CD4-positive, alpha-beta T cell treated with Interleukin-4 for 4 hours (primary cell): ENCODE measurements around the gene MAPK14.

Experiments
- DNase-seq: peaks from one replicate; pipeline ENCODE4 v3.0.0-alpha.2; 2020

The MAPK14 gene

DNA sequence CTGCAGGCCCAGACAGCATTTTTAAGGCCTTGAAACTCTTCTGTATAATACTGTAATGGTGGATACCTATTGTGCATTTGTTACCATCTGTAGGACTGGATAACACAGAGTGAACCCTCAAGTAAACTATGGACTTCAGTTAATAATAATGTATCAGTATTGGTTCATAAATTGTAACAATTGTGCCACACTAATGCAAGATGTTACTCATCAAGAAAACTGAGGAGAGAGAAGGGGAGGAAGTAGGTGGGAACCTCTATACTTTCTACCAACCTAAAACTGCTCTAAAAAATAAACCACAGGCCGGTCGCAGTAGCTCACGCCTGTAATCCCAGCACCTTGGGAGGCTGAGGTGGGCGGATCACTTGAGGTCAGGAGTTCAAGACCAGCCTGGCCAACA lies 113.5 kb downstream of the MAPK14 start:
- DNase-seq = no peak

DNA sequence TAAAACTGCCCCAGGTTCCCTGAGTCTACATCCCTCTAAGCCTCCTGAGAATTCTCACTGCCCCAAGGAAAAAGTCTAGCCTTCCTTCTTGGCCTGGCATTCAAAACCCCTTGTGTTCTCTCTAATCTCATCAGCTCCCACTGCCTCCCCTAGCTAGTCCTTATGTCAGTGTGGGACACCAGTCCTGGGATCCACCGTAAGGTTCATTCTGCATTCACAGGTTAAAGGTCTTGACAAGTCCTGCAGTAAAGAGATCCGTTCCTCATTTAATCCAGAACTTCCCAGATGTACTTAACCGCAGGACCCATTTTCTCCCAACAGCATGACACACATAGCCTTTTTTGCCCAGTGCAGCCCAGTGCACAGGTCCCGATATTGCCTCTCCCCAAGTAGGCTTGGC lies 114.4 kb downstream of the MAPK14 start:
- DNase-seq = no peak

DNA sequence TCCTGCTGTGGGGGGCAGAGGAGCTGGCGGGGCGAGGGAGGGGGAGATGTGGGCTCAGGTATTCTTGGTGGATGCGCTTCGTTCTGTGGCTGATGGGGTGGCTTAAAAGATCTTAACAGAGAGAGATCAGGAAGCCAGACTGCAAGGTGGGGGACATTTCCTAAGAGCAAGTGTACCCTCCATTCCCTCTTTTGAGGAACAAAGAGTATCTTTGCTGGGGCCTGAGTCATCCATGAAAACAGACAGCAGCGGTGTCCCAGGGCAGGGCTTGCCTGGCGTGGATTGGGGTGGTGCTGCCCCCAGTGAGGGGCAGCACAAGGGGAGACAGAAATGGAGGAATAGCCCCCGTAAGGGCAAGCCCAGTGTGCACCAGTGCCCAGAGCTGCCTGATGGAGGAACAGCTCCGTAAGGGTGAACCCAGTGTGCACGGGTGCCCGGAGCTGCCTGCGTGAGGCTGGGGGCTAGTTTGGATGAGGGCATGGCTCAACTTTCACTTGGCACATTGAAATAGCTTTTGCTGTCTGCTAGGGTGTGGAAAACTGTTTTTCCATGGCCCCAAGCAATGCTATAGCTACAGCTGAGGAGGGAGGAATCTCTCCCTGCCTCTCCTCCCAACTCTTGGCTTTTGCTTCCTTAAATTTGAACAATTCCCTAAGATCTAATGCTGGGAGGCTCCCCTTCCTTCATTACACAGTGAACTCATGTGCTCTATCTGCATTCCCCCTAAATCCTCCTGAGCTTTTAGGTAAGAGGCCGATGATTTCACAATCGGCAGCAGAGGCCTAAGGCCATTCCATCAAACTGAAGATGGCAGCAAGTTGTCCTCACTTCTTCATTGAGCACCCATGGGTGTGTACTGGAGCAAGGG lies 115.6 kb downstream of the MAPK14 start:
- no peak for DNase-seq

DNA sequence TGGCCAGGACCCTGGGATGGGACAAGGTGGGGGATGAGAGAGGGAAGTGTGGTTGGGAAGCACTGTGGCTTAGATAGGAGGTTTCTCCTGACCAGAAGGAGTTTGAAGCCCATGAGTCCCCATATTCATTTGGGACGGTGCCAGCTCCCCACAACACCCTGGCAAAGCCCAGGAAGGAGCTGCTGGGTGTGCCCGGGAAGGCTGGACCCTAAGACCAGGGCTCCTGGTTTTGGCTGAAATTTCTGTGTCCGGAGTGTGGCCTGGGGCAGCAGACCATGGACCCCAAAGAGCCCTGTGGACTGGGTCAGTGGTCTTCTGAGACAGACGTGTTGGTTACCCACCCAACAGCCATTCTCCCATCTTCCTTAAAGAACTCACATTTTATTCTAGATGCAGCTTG lies 117.9 kb downstream of the MAPK14 start:
- DNase-seq = no peak

DNA sequence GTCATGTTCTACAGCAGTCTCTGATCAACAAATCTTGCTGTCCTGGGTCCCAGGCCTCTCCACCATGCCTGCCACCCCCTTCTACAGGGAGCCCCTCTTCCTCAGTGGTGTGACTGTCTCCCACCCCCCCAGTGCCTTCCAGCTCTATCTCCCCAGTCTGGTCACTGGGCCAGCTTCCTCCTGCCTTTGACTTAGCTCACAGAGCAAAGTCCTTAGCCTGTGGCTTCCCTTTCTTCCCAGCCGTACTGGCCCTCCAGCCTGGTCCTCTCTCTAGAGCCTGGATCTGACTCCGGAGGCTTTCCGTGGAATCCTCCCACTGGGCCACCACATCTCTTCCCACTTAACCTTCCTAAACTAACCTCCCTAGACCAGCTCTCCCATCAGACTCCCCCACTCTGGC lies 119.7 kb downstream of the MAPK14 start:
- no peak for DNase-seq

DNA sequence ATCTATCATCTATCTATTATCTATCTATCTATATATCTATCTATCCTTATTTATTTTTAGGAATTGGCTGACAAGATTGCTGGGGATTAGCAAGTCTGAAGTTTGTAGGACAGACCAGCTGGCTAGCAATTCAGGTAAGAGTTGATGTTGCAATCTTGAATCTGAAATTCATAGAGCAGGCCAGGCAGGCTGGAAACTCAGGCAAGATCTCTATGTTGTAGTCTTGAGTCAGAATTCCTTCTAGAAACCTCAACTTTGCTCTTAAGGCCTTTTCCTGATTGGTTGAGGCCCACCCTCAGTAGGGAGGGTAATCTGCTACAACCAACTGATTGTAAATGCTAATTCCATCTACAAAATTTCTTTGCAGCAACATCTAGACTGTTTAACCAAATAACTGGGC lies 121.9 kb downstream of the MAPK14 start:
- no peak for DNase-seq

DNA sequence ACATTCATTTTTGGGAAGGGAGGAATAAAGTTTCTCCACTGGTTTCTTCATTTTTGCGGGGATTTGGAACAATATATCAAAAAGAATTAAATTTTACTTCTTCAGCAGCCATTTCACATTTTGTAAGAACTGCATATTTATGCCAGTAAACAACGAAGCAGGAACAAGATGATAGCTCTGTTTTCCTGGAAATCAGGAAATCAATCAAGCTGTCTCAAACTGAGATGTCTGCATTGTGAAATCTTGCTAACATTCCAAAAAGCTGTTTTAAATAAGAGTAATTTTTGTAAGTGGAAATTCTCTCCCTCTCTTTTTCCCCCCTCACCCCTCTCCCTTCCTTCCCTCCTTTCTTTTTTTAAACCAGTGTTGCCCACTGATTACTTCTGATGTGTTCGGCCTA lies 122.7 kb downstream of the MAPK14 start:
- DNase-seq = no peak

DNA sequence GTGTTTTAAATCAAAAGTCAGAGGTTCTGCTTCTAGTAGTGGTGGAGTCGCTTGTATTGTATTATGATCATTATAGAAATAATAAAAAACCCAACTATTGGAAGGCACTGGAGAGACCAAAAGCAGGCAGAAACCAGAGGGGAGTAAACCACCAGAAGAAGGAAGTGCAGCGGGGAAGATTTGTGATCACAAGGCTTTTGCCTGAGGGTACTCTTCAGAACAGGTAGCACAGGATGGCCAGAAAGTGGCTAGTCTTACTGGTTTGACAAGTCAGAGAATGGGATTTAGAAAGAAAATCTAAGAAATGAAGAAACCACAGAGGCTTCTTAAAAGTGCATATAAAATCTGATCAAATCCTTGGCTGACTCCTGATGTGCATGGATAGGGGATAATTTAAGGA lies 126.7 kb downstream of the MAPK14 start:
- DNase-seq = no peak

DNA sequence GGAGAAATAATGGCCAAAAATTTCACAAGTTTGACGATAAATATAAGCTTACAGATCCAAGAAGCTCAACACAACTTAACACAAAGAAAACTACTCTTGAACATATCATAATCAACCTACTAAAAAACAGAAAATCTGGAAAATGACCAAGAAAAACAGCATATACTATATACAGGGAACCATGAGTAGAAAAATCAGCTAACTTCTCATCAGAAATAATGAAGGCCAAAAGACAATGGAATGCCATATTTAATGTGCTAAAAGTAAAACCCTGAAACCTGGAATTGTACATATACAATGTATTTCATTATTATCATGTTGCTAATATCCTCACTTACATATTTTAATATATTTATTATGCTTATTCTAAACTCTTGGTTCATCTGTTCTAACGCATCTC lies 128.1 kb downstream of the MAPK14 start:
- DNase-seq = no peak

DNA sequence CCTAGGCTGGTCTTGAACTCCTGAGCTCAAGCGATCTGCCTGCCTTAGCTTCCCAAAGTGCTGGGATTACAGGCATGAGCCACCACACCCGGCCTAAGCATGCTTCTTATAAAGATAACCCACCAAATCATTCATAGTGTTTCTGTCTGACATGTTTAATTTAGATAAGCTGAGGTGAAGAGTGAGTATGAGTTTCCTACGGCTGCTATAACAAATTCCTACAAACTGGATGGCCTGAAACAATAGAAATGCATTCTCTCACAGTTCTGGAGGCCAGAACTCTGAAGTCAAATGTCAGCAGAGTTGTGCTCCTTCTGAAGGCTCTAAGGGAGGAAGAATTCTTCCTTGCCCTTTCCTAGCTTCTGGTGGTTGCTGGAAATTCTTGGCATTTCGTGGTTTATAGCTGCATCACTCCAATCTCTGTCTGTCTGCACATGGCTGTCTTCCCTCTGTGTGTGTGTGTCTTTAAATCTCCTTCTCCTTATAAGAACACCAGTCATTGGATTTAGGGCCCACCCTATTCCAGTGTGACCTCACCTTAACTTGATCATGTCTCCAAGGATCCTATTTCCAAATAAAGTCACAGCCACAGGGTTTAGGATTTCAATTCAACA lies 132.6 kb downstream of the MAPK14 start:
- DNase-seq = no peak
